GM12878 (cell line): ENCODE results near the gene SYDE2. TPM values are rescaled to one million over a fixed set of nuclear protein-coding genes. Genes with fewer than 3 reads are reported as not detected.

Source experiments
- ATAC-seq: fragments of 200-7000 bp; cut with Tn5 transposase; 3 replicates; pipeline ENCODE4 v1.9.1; 2020; ENCODE audit warnings: mild to moderate bottlenecking, moderate library complexity
- BruUV-seq: library from RNA; stranded (reverse); fragments of 400-500 nt; replicated peaks from 2 replicates; lab custom pipeline; 2021; lab: Mats Ljungman, UMichigan
- CTCF ChIA-PET: fragments of 300-600 bp; sonication (Branson Sonifier 250); formaldehyde crosslinking; extraction: SDS; loops from one replicate; lab custom pipeline; 2021; ENCODE audit warnings: inconsistent platforms; lab: Yijun Ruan, JAX
- POLR2A ChIA-PET: fragments of 350-600 bp; formaldehyde crosslinking; extraction: SDS; loops from one replicate; lab custom pipeline; 2021; ENCODE audit warnings: inconsistent platforms; lab: Charles Lee
- RAD21 ChIA-PET: fragments of 300-600 bp; sonication (Branson Sonifier 250); formaldehyde crosslinking; loops from one replicate; lab custom pipeline; 2023; ENCODE audit warnings: antibody characterized with exemption; ENCODE audit not compliant: unreplicated experiment; lab: Charles Lee
- SMC1A ChIA-PET: fragments of 300-600 bp; sonication (Branson Sonifier 250); formaldehyde crosslinking; loops from one replicate; lab custom pipeline; 2023; ENCODE audit not compliant: unreplicated experiment, uncharacterized antibody; lab: Charles Lee
- DNase-seq: peaks from one replicate; pipeline ENCODE4 v3.0.0-alpha.2; 2011; ENCODE audit warnings: low read depth, low spot score
- FAIRE-seq: peaks from 3 replicates; lab custom pipeline; 2011; peaks lifted over from hg19 to GRCh38; lab: Jason Lieb, UNC
- H2AFZ ChIP-seq: 2 replicates; pipeline ENCODE4 v1.6.0; 2011; ENCODE audit warnings: low read depth, low read length, control low read depth; ENCODE audit not compliant: control insufficient read depth
- H3K27ac ChIP-seq: 2 replicates; pipeline ENCODE4 v1.5.1; 2011; ENCODE audit warnings: control low read depth; ENCODE audit not compliant: control insufficient read depth, insufficient read depth
- H3K27me3 ChIP-seq, 2 experiments: replicated peaks in 1 of 2; 2 replicates each; pipeline versions ENCODE4 v1.6.0 to v1.6.1; 2011; ENCODE audit warnings: low read length in 1 of 2; ENCODE audit not compliant: control insufficient read depth in 2 of 2, insufficient read depth in 2 of 2
- H3K36me3 ChIP-seq, 2 experiments: 2 replicates each; pipeline ENCODE4 v1.5.1; 2011; ENCODE audit warnings: low read length in 1 of 2; ENCODE audit not compliant: control insufficient read depth in 2 of 2, insufficient read depth in 2 of 2
- H3K4me1 ChIP-seq: 2 replicates; pipeline ENCODE4 v1.6.1; 2011; ENCODE audit warnings: mild to moderate bottlenecking, low read length, moderate library complexity, mixed read lengths; ENCODE audit not compliant: control insufficient read depth, insufficient read depth
- H3K4me2 ChIP-seq: 2 replicates; pipeline ENCODE4 v1.6.0; 2011; ENCODE audit warnings: control low read depth; ENCODE audit not compliant: control insufficient read depth, insufficient read depth
- H3K4me3 ChIP-seq: fragments of 200-600 bp; sonication (generic); 2 replicates; pipeline ENCODE4 v1.5.1; 2016
- H3K79me2 ChIP-seq: 2 replicates; pipeline ENCODE4 v1.6.0; 2011; ENCODE audit warnings: low read length; ENCODE audit not compliant: control insufficient read depth, insufficient read depth
- H3K9ac ChIP-seq: 2 replicates; pipeline ENCODE4 v1.8.0; 2011; ENCODE audit warnings: low read length, control low read depth, mixed read lengths; ENCODE audit not compliant: control insufficient read depth, insufficient read depth
- H3K9me3 ChIP-seq: replicated peaks from 3 replicates; pipeline ENCODE4 v1.5.1; 2011; ENCODE audit warnings: mild to moderate bottlenecking, low read length; ENCODE audit not compliant: control insufficient read depth, insufficient read depth
- H4K20me1 ChIP-seq: 2 replicates; pipeline ENCODE4 v1.6.0; 2011; ENCODE audit not compliant: control insufficient read depth, insufficient read depth
- CTCF ChIP-seq, 3 experiments: IDR thresholded peaks in 2 of 3; conservative IDR thresholded peaks in 1 of 3; 2 replicates each; pipeline ENCODE4 v1.5.1; 2011; ENCODE audit warnings: low read depth in 3 of 3, low read length in 3 of 3, mild to moderate bottlenecking in 3 of 3, control low read depth in 2 of 3, moderate library complexity in 2 of 3, inconsistent platforms in 1 of 3, mixed read lengths in 1 of 3; ENCODE audit not compliant: control insufficient read depth in 2 of 3, insufficient read depth in 1 of 3; ENCODE audit errors: extremely low read depth in 1 of 3
- KDM1A ChIP-seq: fragments of 200-600 bp; sonication (generic); IDR thresholded peaks from 2 replicates; pipeline ENCODE4 v1.6.1; 2016; ENCODE audit warnings: borderline replicate concordance
- NR2C1 ChIP-seq: fragments of 450-650 bp; IDR thresholded peaks from 2 replicates; pipeline ENCODE4 v1.6.1; 2017; ENCODE audit warnings: antibody characterized with exemption, mild to moderate bottlenecking, moderate library complexity
- PAX5 ChIP-seq: IDR thresholded peaks from 2 replicates; pipeline ENCODE4 v1.6.1; 2011; ENCODE audit warnings: low read depth, low read length, borderline replicate concordance
- SIX5 ChIP-seq: IDR thresholded peaks from 2 replicates; pipeline ENCODE4 v1.6.1; 2011; ENCODE audit warnings: mild to moderate bottlenecking, low read depth, low read length, moderate library complexity; ENCODE audit not compliant: severe bottlenecking
- SUZ12 ChIP-seq: fragments of 200-600 bp; sonication (generic); IDR thresholded peaks from one replicate; pipeline ENCODE4 v1.6.1; 2018; ENCODE audit warnings: antibody characterized with exemption, mild to moderate bottlenecking; ENCODE audit not compliant: unreplicated experiment
- ZSCAN29 ChIP-seq: fragments of 450-650 bp; IDR thresholded peaks from 2 replicates; pipeline ENCODE4 v1.6.1; 2017; ENCODE audit warnings: mild to moderate bottlenecking, moderate library complexity
- WGBS: methylation state at CpG from one replicate; pipeline ENCODE4 v1.1.6; 2016; ENCODE audit warnings: low lambda C conversion rate; ENCODE audit not compliant: insufficient replicate concordance, insufficient coverage; ENCODE audit errors: missing lambda C conversion rate; 5-methylcytosine and 5-hydroxymethylcytosine counted together
- in situ Hi-C: fragments of 300-500 bp; cut with MboI; formaldehyde crosslinking; loops from 9 replicates; pipeline ENCODE4 v1.14.3; 2018; ENCODE audit warnings: mixed read lengths
- intact Hi-C: fragments of 100-400 bp; cut with micrococcal nuclease; formaldehyde crosslinking; loops from one replicate; pipeline ENCODE4 v1.14.2; 2022; ENCODE audit not compliant: unreplicated experiment
- polyA plus RNA-seq, 11 experiments: library from polyadenylated mRNA; depleted of rRNA in 4 of 11; unstranded in 6 of 11; stranded (reverse) in 5 of 11; fragments of >200 nt; fragmentation: Nextera tagmentation in 4 of 11; fragmentation: Illumina TruSeq in 1 of 11; extraction: Ambion mirVana in 4 of 11; extraction: Trizol in 1 of 11; gene quantifications; 1 replicate in 1 of 11; 2 replicates in 10 of 11; pipeline versions ENCODE4 v1.2.1 to v1.2.3, GENCODE V29; 2011 to 2016; ENCODE audit warnings: inconsistent platforms in 2 of 11, missing spikeins in 2 of 11, low read depth in 1 of 11
- total RNA-seq, 4 experiments: library from RNA; depleted of rRNA in 3 of 4; stranded (reverse); fragments of >200 nt in 3 of 4; fragmentation: Illumina TruSeq in 1 of 4; extraction: Trizol in 1 of 4; gene quantifications; 2 replicates each; pipeline versions ENCODE4 v1.2.1 to v1.2.3, GENCODE V29; 2013 to 2021
- TF ChIP-seq, protein P1 (sequence below): fragments of 450-650 bp; IDR thresholded peaks from 2 replicates; pipeline ENCODE4 v1.6.1; 2018; ENCODE audit warnings: borderline replicate concordance, mild to moderate bottlenecking; ENCODE audit not compliant: partially characterized antibody

The SYDE2 gene
- total and polyA plus RNA-seq, 10 of the 15 experiments (the other 5 are each of a cell fraction or from before 2014, with no cell fraction given) = 0.37 to 4.1 (median 1.8) TPM; not detected in 1

DNA sequence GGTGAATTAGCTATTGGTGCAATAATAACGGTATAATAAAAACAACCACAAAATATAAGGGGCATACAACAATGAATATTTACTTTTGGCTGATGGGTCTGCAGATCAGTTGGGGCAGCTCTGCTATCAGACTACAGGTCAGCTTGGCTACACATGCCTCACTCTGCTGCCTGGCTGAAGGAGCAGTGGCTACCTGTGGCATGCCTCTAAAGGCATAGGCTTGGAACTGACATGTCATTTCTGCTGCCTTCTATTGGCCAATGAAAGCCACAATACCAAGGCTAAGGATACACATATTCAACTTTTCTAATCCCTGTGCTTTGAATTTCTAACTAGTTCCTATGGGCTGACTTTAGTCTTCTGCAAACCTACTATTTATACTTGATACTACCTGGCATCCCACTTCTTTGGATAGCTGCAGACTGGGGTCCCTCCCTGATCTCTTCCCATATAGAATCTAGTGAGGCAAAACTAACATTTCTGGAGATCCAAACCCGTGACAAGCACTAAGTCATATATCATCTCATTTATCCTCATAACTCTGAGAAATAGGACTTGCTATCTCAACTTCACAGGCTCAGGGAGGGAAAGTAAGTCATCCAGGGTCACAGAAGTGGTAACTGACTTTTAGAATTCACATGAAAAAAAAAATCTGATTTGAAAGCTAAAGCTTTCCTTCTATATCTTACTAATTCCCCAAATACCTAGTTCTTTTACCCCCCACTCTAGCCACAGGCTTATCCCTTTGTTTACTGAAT lies 19.2 kb upstream of the SYDE2 start:
- H3K9ac ChIP-seq = no peak overlapping the region
- no peaks in the 10 kb centered on the region for H4K20me1 ChIP-seq
- H3K79me2 ChIP-seq = no peaks in the 10 kb centered on the region
- no peaks in the 10 kb centered on the region for H3K9me3 ChIP-seq
- TF ChIP-seq KDM1A (no peak), SIX5 (no peak), PAX5 (no peak), NR2C1 (no peak), SUZ12 (no peak), ZSCAN29 (no peak), CTCF (IDR thresholded peaks at IDR 0.05 in 2 of 3, conservative IDR thresholded peaks at IDR 0.05 in 1 of 3; ENCODE audit: control insufficient read depth in 2 of 3, extremely low read depth in 1 of 3, insufficient read depth in 1 of 3, low read depth in 3 of 3, low read length in 3 of 3) (no peak)
- TF ChIP-seq, protein P1, sequence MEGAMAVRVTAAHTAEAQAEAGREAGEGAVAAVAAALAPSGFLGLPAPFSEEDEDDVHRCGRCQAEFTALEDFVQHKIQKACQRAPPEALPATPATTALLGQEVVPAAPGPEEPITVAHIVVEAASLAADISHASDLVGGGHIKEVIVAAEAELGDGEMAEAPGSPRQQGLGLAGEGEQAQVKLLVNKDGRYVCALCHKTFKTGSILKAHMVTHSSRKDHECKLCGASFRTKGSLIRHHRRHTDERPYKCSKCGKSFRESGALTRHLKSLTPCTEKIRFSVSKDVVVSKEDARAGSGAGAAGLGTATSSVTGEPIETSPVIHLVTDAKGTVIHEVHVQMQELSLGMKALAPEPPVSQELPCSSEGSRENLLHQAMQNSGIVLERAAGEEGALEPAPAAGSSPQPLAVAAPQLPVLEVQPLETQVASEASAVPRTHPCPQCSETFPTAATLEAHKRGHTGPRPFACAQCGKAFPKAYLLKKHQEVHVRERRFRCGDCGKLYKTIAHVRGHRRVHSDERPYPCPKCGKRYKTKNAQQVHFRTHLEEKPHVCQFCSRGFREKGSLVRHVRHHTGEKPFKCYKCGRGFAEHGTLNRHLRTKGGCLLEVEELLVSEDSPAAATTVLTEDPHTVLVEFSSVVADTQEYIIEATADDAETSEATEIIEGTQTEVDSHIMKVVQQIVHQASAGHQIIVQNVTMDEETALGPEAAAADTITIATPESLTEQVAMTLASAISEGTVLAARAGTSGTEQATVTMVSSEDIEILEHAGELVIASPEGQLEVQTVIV = no peak
- H3K27me3 ChIP-seq = no peaks in the 10 kb centered on the region; a peak in 1 of 4 replicates
- intact Hi-C loops = no loop called here
- ChIA-PET CTCF (no interaction called here), SMC1A (no interaction called here), POLR2A (no interaction called here), RAD21 (no interaction called here)
- H2AFZ ChIP-seq = no peak overlapping the region
- DNase-seq = no peak
- ATAC-seq = no peak
- H3K27ac ChIP-seq = no peak overlapping the region
- WGBS = 29% methylated on average over 2 of the region's 2 CpGs
- in situ Hi-C loops = no loop called here
- no TSS peak for BruUV-seq
- H3K4me3 ChIP-seq = no peak overlapping the region
- no peaks in the 10 kb centered on the region for H3K36me3 ChIP-seq
- H3K4me1 ChIP-seq = no peaks in the 10 kb centered on the region
- H3K4me2 ChIP-seq = no peak overlapping the region
- no peak for FAIRE-seq
